Bronchial epithelial cell (primary cell): Measurements from ENCODE around the gene C9orf57. TPM values are rescaled to one million over a fixed set of nuclear protein-coding genes. Genes with fewer than 3 reads are reported as not detected.

Source experiments
- DNase-seq: peaks from one replicate; pipeline ENCODE4 v3.0.0-alpha.2; 2010; ENCODE audit warnings: low read depth
- FAIRE-seq: peaks from 2 replicates; lab custom pipeline; 2011; peaks lifted over from hg19 to GRCh38; lab: Jason Lieb, UNC
- H3K27me3 ChIP-seq: 2 replicates; pipeline ENCODE4 v1.5.1; 2011; ENCODE audit warnings: low read length; ENCODE audit not compliant: control insufficient read depth, insufficient read depth
- H3K36me3 ChIP-seq: 2 replicates; pipeline ENCODE4 v1.5.1; 2011; ENCODE audit warnings: low read length; ENCODE audit not compliant: control insufficient read depth, insufficient read depth
- H3K4me3 ChIP-seq: 2 replicates; pipeline ENCODE4 v1.5.1; 2011; ENCODE audit warnings: mild to moderate bottlenecking, low read depth, low read length, control low read depth
- CTCF ChIP-seq: IDR thresholded peaks from 2 replicates; pipeline ENCODE4 v1.5.1; 2011; ENCODE audit warnings: mild to moderate bottlenecking, moderate library complexity, low read length, control low read depth, inconsistent platforms; ENCODE audit not compliant: insufficient read depth, severe bottlenecking
- total RNA-seq: library from RNA; depleted of rRNA; stranded (reverse); fragments of >200 nt; gene quantifications from 2 replicates; pipeline ENCODE4 v1.2.1, GENCODE V29; 2014

The C9orf57 gene
- total RNA-seq, 1 donor from 2014 or later: not detected

GRCh38 chr9:72038408-72038807 lies 22.0 kb downstream of the C9orf57 start:
- DNase-seq (peak; percentile 79), FAIRE-seq (no peak)
- Histone ChIP-seq H3K4me3 (no peak overlapping the region), H3K36me3 (no peaks in the 10 kb centered on the region), H3K27me3 (no peaks in the 10 kb centered on the region)
- no peak for TF ChIP-seq CTCF

DNA sequence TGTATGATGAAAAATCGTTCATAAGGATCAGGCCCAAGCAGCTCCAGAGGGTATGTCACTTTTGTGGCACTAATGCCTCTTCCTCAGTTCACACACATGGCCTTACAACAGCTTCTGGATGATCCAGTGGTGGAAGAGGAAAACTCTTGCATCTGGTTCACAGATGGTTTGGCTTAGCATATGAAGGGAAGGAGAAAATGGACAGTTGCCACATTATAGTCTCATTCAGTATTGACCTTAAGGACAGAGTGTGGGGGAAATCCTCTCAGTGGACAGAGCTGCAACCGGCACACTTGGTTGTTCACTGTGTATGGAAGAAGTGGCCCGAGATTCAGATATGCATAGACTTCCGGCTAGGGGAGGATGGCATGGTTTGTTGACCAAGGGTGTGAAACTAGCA lies 22.8 kb downstream of the C9orf57 start:
- TF ChIP-seq CTCF: no peak
- DNase-seq (no peak), FAIRE-seq (no peak)
- Histone ChIP-seq H3K4me3 (no peak overlapping the region), H3K36me3 (no peaks in the 10 kb centered on the region), H3K27me3 (no peaks in the 10 kb centered on the region)

GRCh38 chr9:72030767-72031166 lies 29.6 kb downstream of the C9orf57 start:
- FAIRE-seq (no peak), DNase-seq (no peak)
- Histone ChIP-seq H3K27me3 (no peaks in the 10 kb centered on the region), H3K36me3 (no peaks in the 10 kb centered on the region), H3K4me3 (no peak overlapping the region)
- TF ChIP-seq CTCF: no peak

GRCh38 chr9:72029986-72030385 lies 30.4 kb downstream of the C9orf57 start:
- DNase-seq (peak; percentile 66), FAIRE-seq (no peak)
- no peaks in the 10 kb centered on the region for H3K36me3 ChIP-seq
- no peak for TF ChIP-seq CTCF
- no peak overlapping the region for H3K4me3 ChIP-seq
- H3K27me3 ChIP-seq: no peaks in the 10 kb centered on the region

GRCh38 chr9:72025906-72026305 lies 34.5 kb downstream of the C9orf57 start:
- TF ChIP-seq CTCF: no peak
- peak; percentile 73 for FAIRE-seq

DNA sequence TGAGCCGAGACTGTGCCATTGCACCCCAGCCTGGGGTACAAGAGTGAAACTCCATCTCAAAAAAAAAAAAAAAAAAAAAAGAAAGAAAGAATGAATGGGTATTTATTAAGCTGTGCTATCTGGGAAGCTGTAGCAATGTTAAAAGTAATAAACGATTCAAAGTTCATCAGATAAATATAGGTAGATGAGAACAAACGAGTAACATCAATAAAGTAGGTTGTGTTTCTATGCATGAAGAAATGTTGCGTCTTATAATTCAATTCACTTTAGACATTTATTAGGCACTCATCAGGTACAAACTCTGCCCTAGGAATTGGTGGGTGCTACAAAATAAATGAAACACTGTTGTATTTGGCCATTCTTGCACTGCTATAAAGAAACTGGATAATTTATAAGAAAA lies 36.8 kb downstream of the C9orf57 start:
- DNase-seq (no peak), FAIRE-seq (no peak)
- Histone ChIP-seq H3K36me3 (no peaks in the 10 kb centered on the region), H3K4me3 (no peak overlapping the region), H3K27me3 (no peaks in the 10 kb centered on the region)
- no peak for TF ChIP-seq CTCF

More at GRCh38 chr9:72025906-72026305, 34.5 kb downstream of the C9orf57 start:
- Histone ChIP-seq H3K27me3 (no peaks in the 10 kb centered on the region), H3K36me3 (no peaks in the 10 kb centered on the region), H3K4me3 (no peak overlapping the region)
- DNase-seq: peak; percentile 99
